ENCODE results near the gene LILRA6.
A peak's percentile ranks its signal among the peaks of the same experiment; 100 is the strongest.
"Not testable (repeated sequence)": the region's sequence is repeated elsewhere in the genome, so short reads cannot be mapped to it uniquely, and the experiment has no call there.

Gene LILRA6

GRCh38 chr19:54242646-54243045, at the start of gene LILRA6:
LILRA6 (minus strand) TSS chr19:54242790.
- H3F3A ChIP-seq (ENCODE audit: low read depth); H2AFZ ChIP-seq (ENCODE audit: low read length); H3K36me3 ChIP-seq (ENCODE audit: insufficient read depth, low read length); H3K9me2 ChIP-seq (replicated peaks; ENCODE audit: low read depth, low read length); H3K27me3 ChIP-seq (ENCODE audit: insufficient read depth, low read length, poor library complexity, severe bottlenecking); H3K79me2 ChIP-seq (ENCODE audit: insufficient read depth, low read length); H3K4me2 ChIP-seq (ENCODE audit: low read depth, low read length, poor library complexity, severe bottlenecking); H3K9me3 ChIP-seq (ENCODE audit: insufficient read depth, low read depth, low read length); H3K4me1 ChIP-seq (ENCODE audit: insufficient read depth, low read length, poor library complexity, severe bottlenecking); H3K4me3 ChIP-seq (ENCODE audit: low read length, poor library complexity, severe bottlenecking); H4K20me1 ChIP-seq (ENCODE audit: insufficient read depth, low read length, poor library complexity, severe bottlenecking); H3K9ac ChIP-seq (ENCODE audit: low read depth, low read length, poor library complexity, severe bottlenecking): not testable (repeated sequence)

DNA sequence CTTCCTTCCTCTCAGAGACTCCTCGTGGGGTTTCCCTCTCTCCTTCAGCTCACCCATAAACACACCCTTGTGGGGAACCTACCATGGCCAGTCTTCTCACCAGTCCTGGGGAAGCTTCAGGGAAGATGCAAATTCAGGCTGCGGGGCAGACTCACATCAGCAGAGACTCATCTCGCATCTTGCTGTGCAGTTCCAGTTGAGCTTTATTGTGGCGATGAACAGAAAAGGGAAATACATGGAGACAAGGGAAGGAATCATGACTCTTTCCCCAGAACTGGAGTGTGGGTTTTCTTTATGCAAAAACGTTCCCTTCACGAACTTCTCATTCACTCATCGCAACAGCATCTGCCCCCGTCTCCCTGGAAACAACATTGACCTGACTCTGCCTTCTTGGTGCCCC, 46.6 kb upstream of the LILRA6 start:
- H3K36me3 ChIP-seq (ENCODE audit: insufficient read depth, low read length); H3K27me3 ChIP-seq (ENCODE audit: insufficient read depth, low read length, poor library complexity, severe bottlenecking); H3K4me3 ChIP-seq (ENCODE audit: low read length, poor library complexity, severe bottlenecking); H4K20me1 ChIP-seq (ENCODE audit: insufficient read depth, low read length, poor library complexity, severe bottlenecking); H3K9ac ChIP-seq (ENCODE audit: low read depth, low read length, poor library complexity, severe bottlenecking); H3K4me2 ChIP-seq (ENCODE audit: low read depth, low read length, poor library complexity, severe bottlenecking); H3K79me2 ChIP-seq (ENCODE audit: insufficient read depth, low read length); H3F3A ChIP-seq (ENCODE audit: low read depth); H2AFZ ChIP-seq (ENCODE audit: low read length); H3K9me3 ChIP-seq (ENCODE audit: insufficient read depth, low read depth, low read length); H3K9me2 ChIP-seq (replicated peaks; ENCODE audit: low read depth, low read length): not testable (repeated sequence)
- H3K4me1 ChIP-seq (ENCODE audit: insufficient read depth, low read length, poor library complexity, severe bottlenecking): peaks cover 25% of the 10 kb centered on the region

GRCh38 chr19:54287456-54287855, 44.9 kb upstream of the LILRA6 start:
- no peaks in the 10 kb centered on the region for H3K79me2 ChIP-seq (ENCODE audit: insufficient read depth, low read length)
- H3K4me3 ChIP-seq (ENCODE audit: low read length, poor library complexity, severe bottlenecking): no peak overlapping the region
- H3K9ac ChIP-seq (ENCODE audit: low read depth, low read length, poor library complexity, severe bottlenecking): no peak overlapping the region
- H3F3A ChIP-seq (ENCODE audit: low read depth): no peaks in the 10 kb centered on the region
- no peak overlapping the region for H2AFZ ChIP-seq (ENCODE audit: low read length)
- H4K20me1 ChIP-seq (ENCODE audit: insufficient read depth, low read length, poor library complexity, severe bottlenecking): no peaks in the 10 kb centered on the region
- no peaks in the 10 kb centered on the region for H3K9me3 ChIP-seq (ENCODE audit: insufficient read depth, low read depth, low read length)
- no peaks in the 10 kb centered on the region for H3K27me3 ChIP-seq (ENCODE audit: insufficient read depth, low read length, poor library complexity, severe bottlenecking)
- H3K36me3 ChIP-seq (ENCODE audit: insufficient read depth, low read length): no peaks in the 10 kb centered on the region
- TF ChIP-seq EZH2phosphoT487 (IDR thresholded peaks at IDR 0.05; ENCODE audit: borderline replicate concordance): no peak
- TF ChIP-seq, protein P1, sequence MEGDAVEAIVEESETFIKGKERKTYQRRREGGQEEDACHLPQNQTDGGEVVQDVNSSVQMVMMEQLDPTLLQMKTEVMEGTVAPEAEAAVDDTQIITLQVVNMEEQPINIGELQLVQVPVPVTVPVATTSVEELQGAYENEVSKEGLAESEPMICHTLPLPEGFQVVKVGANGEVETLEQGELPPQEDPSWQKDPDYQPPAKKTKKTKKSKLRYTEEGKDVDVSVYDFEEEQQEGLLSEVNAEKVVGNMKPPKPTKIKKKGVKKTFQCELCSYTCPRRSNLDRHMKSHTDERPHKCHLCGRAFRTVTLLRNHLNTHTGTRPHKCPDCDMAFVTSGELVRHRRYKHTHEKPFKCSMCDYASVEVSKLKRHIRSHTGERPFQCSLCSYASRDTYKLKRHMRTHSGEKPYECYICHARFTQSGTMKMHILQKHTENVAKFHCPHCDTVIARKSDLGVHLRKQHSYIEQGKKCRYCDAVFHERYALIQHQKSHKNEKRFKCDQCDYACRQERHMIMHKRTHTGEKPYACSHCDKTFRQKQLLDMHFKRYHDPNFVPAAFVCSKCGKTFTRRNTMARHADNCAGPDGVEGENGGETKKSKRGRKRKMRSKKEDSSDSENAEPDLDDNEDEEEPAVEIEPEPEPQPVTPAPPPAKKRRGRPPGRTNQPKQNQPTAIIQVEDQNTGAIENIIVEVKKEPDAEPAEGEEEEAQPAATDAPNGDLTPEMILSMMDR (conservative IDR thresholded peaks at IDR 0.05; ENCODE audit: low read length): no peak
- H3K9me2 ChIP-seq (replicated peaks; ENCODE audit: low read depth, low read length): no peaks in the 10 kb centered on the region
- no peak overlapping the region for H3K4me2 ChIP-seq (ENCODE audit: low read depth, low read length, poor library complexity, severe bottlenecking)
- H3K4me1 ChIP-seq (ENCODE audit: insufficient read depth, low read length, poor library complexity, severe bottlenecking): peaks cover 42% of the 10 kb centered on the region

GRCh38 chr19:54286283-54286682, 43.7 kb upstream of the LILRA6 start:
- peak overlapping the region; percentile 39 for H3K9ac ChIP-seq (ENCODE audit: low read depth, low read length, poor library complexity, severe bottlenecking)
- H3K4me3 ChIP-seq (ENCODE audit: low read length, poor library complexity, severe bottlenecking): not testable (repeated sequence)

GRCh38 chr19:54285427-54286056, 43.0 kb upstream of the LILRA6 start:
- not testable (repeated sequence) for H4K20me1 ChIP-seq (ENCODE audit: insufficient read depth, low read length, poor library complexity, severe bottlenecking); H3K9me3 ChIP-seq (ENCODE audit: insufficient read depth, low read depth, low read length); H3K79me2 ChIP-seq (ENCODE audit: insufficient read depth, low read length); H3K27me3 ChIP-seq (ENCODE audit: insufficient read depth, low read length, poor library complexity, severe bottlenecking); H3F3A ChIP-seq (ENCODE audit: low read depth); H3K36me3 ChIP-seq (ENCODE audit: insufficient read depth, low read length); H3K9me2 ChIP-seq (replicated peaks; ENCODE audit: low read depth, low read length)
- H3K4me3 ChIP-seq (ENCODE audit: low read length, poor library complexity, severe bottlenecking): peak overlapping the region; percentile 9
- peaks cover 48% of the 10 kb centered on the region for H3K4me1 ChIP-seq (ENCODE audit: insufficient read depth, low read length, poor library complexity, severe bottlenecking)
- peak overlapping the region; percentile 50 for H3K4me2 ChIP-seq (ENCODE audit: low read depth, low read length, poor library complexity, severe bottlenecking)
- peak overlapping the region; percentile 41 for H3K9ac ChIP-seq (ENCODE audit: low read depth, low read length, poor library complexity, severe bottlenecking)
- H2AFZ ChIP-seq (ENCODE audit: low read length): 0 out of 2 replicates have a peak overlapping the region, but pooled peaks have one; percentile 33

More at GRCh38 chr19:54286283-54286682, 43.7 kb upstream of the LILRA6 start:
- H3F3A ChIP-seq (ENCODE audit: low read depth); H3K4me2 ChIP-seq (ENCODE audit: low read depth, low read length, poor library complexity, severe bottlenecking); H4K20me1 ChIP-seq (ENCODE audit: insufficient read depth, low read length, poor library complexity, severe bottlenecking); H3K36me3 ChIP-seq (ENCODE audit: insufficient read depth, low read length); H3K27me3 ChIP-seq (ENCODE audit: insufficient read depth, low read length, poor library complexity, severe bottlenecking); H3K9me2 ChIP-seq (replicated peaks; ENCODE audit: low read depth, low read length); H3K79me2 ChIP-seq (ENCODE audit: insufficient read depth, low read length); H3K9me3 ChIP-seq (ENCODE audit: insufficient read depth, low read depth, low read length); H2AFZ ChIP-seq (ENCODE audit: low read length): not testable (repeated sequence)
- peaks cover 48% of the 10 kb centered on the region for H3K4me1 ChIP-seq (ENCODE audit: insufficient read depth, low read length, poor library complexity, severe bottlenecking)
